ENCODE data around the gene TECPR2.

DNA sequence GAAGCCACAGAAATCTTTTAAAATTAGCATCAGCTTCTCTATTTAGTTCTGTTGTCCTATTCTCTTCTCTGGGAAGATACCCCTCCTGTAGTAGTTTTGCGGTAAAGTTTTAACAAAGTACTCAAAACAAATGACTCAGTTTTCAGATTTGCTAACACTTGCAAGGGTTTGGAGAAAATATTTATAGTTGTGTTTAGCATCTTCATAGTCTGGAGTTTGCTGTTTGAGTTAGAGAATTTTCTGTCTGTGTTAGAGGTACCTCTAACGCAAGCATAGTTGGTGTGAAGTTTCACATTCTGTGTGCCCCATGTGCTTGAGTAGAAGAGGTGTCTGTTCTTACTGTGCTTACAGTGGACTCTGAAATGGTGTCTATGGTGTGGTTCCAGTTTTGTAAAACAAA is 110.8 kb downstream of the TECPR2 start:
- no peak for TF ChIP-seq POLR2A (IDR thresholded peaks at IDR 0.05; ENCODE audit: low read length)
- TF ChIP-seq GATA1 (IDR thresholded peaks at IDR 0.05; ENCODE audit: low read depth, low read length) = no peak

Measured in erythroblast (primary cell).